LoVo (cell line): ENCODE measurements around the gene ZNF839.
"Not testable (repeated sequence)": the region's sequence is repeated elsewhere in the genome, so short reads cannot be mapped to it uniquely, and the experiment has no call there.

Experiments
- DNase-seq: peaks from one replicate; pipeline ENCODE4 v3.0.0-alpha.2; 2016; ENCODE audit warnings: low spot score

ZNF839 gene

GRCh38 chr14:102342238-102342637 lies 22.7 kb downstream of the ZNF839 start:
- no peak for DNase-seq

- no peak for DNase-seq
Measured at GRCh38 chr14:102344084-102344483, 24.5 kb downstream of the ZNF839 start.

GRCh38 chr14:102344485-102344884 lies 24.9 kb downstream of the ZNF839 start:
- DNase-seq: no peak

GRCh38 chr14:102345232-102345631 lies 25.7 kb downstream of the ZNF839 start:
- DNase-seq: no peak

- no peak for DNase-seq
Measured at GRCh38 chr14:102346645-102347044, 27.1 kb downstream of the ZNF839 start.

GRCh38 chr14:102348376-102348775 lies 28.8 kb downstream of the ZNF839 start:
- DNase-seq: no peak

GRCh38 chr14:102351023-102351422 lies 31.5 kb downstream of the ZNF839 start:
- DNase-seq: no peak

GRCh38 chr14:102351593-102351992 lies 32.0 kb downstream of the ZNF839 start:
- not testable (repeated sequence) for DNase-seq

GRCh38 chr14:102352213-102352612 lies 32.7 kb downstream of the ZNF839 start:
- DNase-seq: no peak

GRCh38 chr14:102353126-102353619 lies 33.6 kb downstream of the ZNF839 start:
- no peak for DNase-seq

GRCh38 chr14:102356280-102356679 lies 36.7 kb downstream of the ZNF839 start:
- DNase-seq: no peak

GRCh38 chr14:102359341-102359740 lies 39.8 kb downstream of the ZNF839 start:
- DNase-seq: no peak

GRCh38 chr14:102360388-102360787 lies 40.8 kb downstream of the ZNF839 start:
- no peak for DNase-seq

- peak; percentile 7 for DNase-seq
Measured at GRCh38 chr14:102362084-102362483, 42.5 kb downstream of the ZNF839 start.

- peak; percentile 96 for DNase-seq
Measured at GRCh38 chr14:102362545-102363181, 43.1 kb downstream of the ZNF839 start, which contains the start of the genes CINP and TECPR2. TSS of gene CINP (minus strand) at chr14:102362890. CDS start at chr14:102362851, 39 bp downstream. TSS of gene TECPR2 (plus strand) at chr14:102362941. CDS start at chr14:102376722, 13,781 bp downstream.

GRCh38 chr14:102363182-102363943 lies 43.8 kb downstream of the ZNF839 start:
- DNase-seq: no peak

GRCh38 chr14:102370305-102370809 lies 50.8 kb downstream of the ZNF839 start:
- DNase-seq: no peak

GRCh38 chr14:102371361-102371760 lies 51.8 kb downstream of the ZNF839 start:
- DNase-seq: no peak

GRCh38 chr14:102373110-102373509 lies 53.6 kb downstream of the ZNF839 start:
- DNase-seq: no peak

GRCh38 chr14:102374264-102374663 lies 54.7 kb downstream of the ZNF839 start:
- DNase-seq: no peak

- no peak for DNase-seq
Measured at GRCh38 chr14:102375119-102375518, 55.6 kb downstream of the ZNF839 start.

- DNase-seq: no peak
Measured at GRCh38 chr14:102377696-102378095, 58.1 kb downstream of the ZNF839 start.

GRCh38 chr14:102378830-102379229 lies 59.3 kb downstream of the ZNF839 start:
- DNase-seq: no peak
